ENCODE results near the gene TIMM23. TPM values are rescaled to one million over a fixed set of nuclear protein-coding genes. Genes with fewer than 3 reads are reported as not detected.
A peak's percentile ranks its signal among the peaks of the same experiment; 100 is the strongest.

The TIMM23 gene
- total RNA-seq, 1 donor from 2014 or later = 52.0 TPM

- Mint-ChIP-seq H3K4me3 (no peak overlapping the region), H3K27me3 (ENCODE audit: low read depth) (no peaks in the 10 kb centered on the region), H3K36me3 (peaks cover 4% of the 10 kb centered on the region), H3K4me1 (peaks cover 15% of the 10 kb centered on the region), H3K9me3 (no peaks in the 10 kb centered on the region), H3K27ac (no peak overlapping the region)
- TF ChIP-seq, protein P1, sequence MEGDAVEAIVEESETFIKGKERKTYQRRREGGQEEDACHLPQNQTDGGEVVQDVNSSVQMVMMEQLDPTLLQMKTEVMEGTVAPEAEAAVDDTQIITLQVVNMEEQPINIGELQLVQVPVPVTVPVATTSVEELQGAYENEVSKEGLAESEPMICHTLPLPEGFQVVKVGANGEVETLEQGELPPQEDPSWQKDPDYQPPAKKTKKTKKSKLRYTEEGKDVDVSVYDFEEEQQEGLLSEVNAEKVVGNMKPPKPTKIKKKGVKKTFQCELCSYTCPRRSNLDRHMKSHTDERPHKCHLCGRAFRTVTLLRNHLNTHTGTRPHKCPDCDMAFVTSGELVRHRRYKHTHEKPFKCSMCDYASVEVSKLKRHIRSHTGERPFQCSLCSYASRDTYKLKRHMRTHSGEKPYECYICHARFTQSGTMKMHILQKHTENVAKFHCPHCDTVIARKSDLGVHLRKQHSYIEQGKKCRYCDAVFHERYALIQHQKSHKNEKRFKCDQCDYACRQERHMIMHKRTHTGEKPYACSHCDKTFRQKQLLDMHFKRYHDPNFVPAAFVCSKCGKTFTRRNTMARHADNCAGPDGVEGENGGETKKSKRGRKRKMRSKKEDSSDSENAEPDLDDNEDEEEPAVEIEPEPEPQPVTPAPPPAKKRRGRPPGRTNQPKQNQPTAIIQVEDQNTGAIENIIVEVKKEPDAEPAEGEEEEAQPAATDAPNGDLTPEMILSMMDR (IDR thresholded peaks at IDR 0.05; ENCODE audit: unreplicated experiment) = no peak
- DNase-seq (ENCODE audit: low spot score in 2 of 2, unreplicated experiment in 2 of 2) = no peak
Measured at GRCh38 chr10:46020344-46020657, 48.0 kb downstream of the TIMM23 start.

- peak overlapping the region; percentile 83 for H3K4me3 Mint-ChIP-seq
- H3K27me3 Mint-ChIP-seq (ENCODE audit: low read depth) = no peaks in the 10 kb centered on the region
- H3K27ac Mint-ChIP-seq = peak overlapping the region; percentile 89
- DNase-seq (ENCODE audit: low spot score in 2 of 2, unreplicated experiment in 2 of 2) = peak; percentile 61 to 77
- H3K36me3 Mint-ChIP-seq = no peaks in the 10 kb centered on the region
- H3K4me1 Mint-ChIP-seq = peaks cover 17% of the 10 kb centered on the region
- no peaks in the 10 kb centered on the region for H3K9me3 Mint-ChIP-seq
- TF ChIP-seq, protein P1 (IDR thresholded peaks at IDR 0.05; ENCODE audit: unreplicated experiment) = no peak
Measured at GRCh38 chr10:46022978-46023702, 50.9 kb downstream of the TIMM23 start.

- no peaks in the 10 kb centered on the region for H3K36me3 Mint-ChIP-seq
- TF ChIP-seq, protein P1 (IDR thresholded peaks at IDR 0.05; ENCODE audit: unreplicated experiment) = no peak
- no peak overlapping the region for H3K4me3 Mint-ChIP-seq
- H3K9me3 Mint-ChIP-seq = no peaks in the 10 kb centered on the region
- no peak overlapping the region for H3K27ac Mint-ChIP-seq
- H3K4me1 Mint-ChIP-seq = peaks cover 29% of the 10 kb centered on the region
- no peak for DNase-seq (ENCODE audit: low spot score in 2 of 2, unreplicated experiment in 2 of 2)
- H3K27me3 Mint-ChIP-seq (ENCODE audit: low read depth) = no peaks in the 10 kb centered on the region
Measured at GRCh38 chr10:46024948-46025347, 52.7 kb downstream of the TIMM23 start.

GRCh38 chr10:46025406-46025805 is 53.1 kb downstream of the TIMM23 start:
- H3K4me3 Mint-ChIP-seq = no peak overlapping the region
- no peak for DNase-seq (ENCODE audit: low spot score in 2 of 2, unreplicated experiment in 2 of 2)
- H3K27ac Mint-ChIP-seq = no peak overlapping the region
- H3K27me3 Mint-ChIP-seq (ENCODE audit: low read depth) = no peaks in the 10 kb centered on the region
- TF ChIP-seq, protein P1 (IDR thresholded peaks at IDR 0.05; ENCODE audit: unreplicated experiment) = no peak
- H3K36me3 Mint-ChIP-seq = no peaks in the 10 kb centered on the region
- no peaks in the 10 kb centered on the region for H3K9me3 Mint-ChIP-seq
- H3K4me1 Mint-ChIP-seq = peaks cover 30% of the 10 kb centered on the region

DNA sequence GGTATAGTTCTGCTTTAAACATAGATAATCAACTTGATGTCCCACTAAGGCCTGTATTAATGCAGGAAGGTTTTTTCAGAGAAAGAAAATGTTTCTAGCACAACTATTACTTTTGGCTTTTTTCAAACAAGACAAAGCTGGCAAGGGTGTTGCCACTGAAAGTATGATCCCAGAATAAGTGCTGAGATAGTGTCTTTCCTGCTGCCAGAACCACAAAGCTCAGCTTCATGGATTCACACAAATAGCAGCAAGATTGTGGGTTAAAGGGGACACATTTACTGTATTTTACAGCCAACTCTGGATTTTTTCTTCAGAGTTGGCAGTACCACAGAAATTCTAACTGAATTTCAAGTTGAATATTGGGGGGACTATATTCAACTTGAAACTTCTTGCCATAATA is 53.8 kb downstream of the TIMM23 start:
- no peak overlapping the region for H3K27ac Mint-ChIP-seq
- H3K27me3 Mint-ChIP-seq (ENCODE audit: low read depth) = no peaks in the 10 kb centered on the region
- no peak overlapping the region for H3K4me3 Mint-ChIP-seq
- H3K4me1 Mint-ChIP-seq = peaks cover 34% of the 10 kb centered on the region
- no peaks in the 10 kb centered on the region for H3K9me3 Mint-ChIP-seq
- DNase-seq (ENCODE audit: low spot score in 2 of 2, unreplicated experiment in 2 of 2) = no peak
- no peaks in the 10 kb centered on the region for H3K36me3 Mint-ChIP-seq
- TF ChIP-seq, protein P1 (IDR thresholded peaks at IDR 0.05; ENCODE audit: unreplicated experiment) = no peak

Data from mesothelial cell of epicardium (in vitro differentiated cells).